Dedifferentiated amniotic fluid mesenchymal stem cell (primary cell): ENCODE results near the gene XPC.
"Not testable (repeated sequence)": the region's sequence is repeated elsewhere in the genome, so short reads cannot be mapped to it uniquely, and the experiment has no call there.

ENCODE experiments used
- DNase-seq: peaks from one replicate; pipeline ENCODE4 v3.0.0-alpha.2; 2016; ENCODE audit errors: extremely low spot score

The XPC gene

DNA sequence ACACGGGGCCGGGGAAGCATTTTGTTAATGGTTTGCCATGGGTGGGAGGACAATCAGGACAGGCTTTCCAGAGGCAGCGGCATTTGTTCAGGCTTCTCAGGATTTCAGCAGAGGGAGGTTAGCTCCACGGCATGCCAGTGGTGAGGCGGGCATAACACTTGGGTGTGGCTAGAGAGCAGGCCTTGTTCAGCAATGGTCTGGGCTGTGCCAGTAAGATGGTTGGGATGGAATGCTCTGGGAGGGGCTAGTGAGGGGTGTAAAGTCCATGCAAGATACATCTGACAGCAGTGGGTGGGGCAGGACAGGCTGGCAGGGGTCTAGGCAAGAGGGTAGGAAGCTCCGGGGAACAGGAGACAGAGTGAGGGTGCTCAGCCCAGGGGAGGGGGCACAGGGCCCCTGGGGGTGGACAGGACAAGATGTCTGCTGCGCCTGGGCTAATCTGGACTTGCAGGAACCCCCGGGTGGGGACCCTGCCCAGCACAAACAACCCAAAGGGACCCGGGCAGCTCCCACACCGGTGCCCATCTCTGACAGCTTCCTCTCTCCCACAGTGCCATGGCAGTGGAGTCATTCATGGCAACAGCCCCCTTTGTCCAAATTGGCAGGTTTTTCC lies 45.1 kb downstream of the XPC start:
- DNase-seq, result no peak

- DNase-seq, result no peak
Measured at GRCh38 chr3:14132689-14133088, 45.7 kb downstream of the XPC start.

DNA sequence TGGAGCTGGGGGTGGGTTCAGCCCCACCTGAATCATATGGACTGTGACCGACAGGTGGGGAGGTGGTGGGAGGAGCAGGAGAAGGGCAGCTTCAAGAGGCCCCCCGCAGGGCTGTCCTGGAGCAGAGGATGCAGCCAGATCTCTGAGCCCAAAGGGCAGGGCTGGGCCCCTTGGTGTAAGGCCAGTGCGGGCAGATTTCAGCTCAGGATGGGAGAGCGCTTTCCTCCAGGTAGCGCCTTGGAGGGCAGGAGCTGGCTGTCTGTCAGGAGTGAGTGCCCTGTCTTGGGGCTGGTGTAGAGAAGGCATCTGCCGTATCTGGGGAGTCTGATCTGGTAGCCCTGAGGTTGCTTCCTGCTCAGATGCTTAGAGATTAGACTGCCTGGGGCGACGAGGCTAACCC lies 46.3 kb downstream of the XPC start:
- DNase-seq, result no peak

GRCh38 chr3:14131134-14131533 lies 47.3 kb downstream of the XPC start:
- DNase-seq, result no peak

DNA sequence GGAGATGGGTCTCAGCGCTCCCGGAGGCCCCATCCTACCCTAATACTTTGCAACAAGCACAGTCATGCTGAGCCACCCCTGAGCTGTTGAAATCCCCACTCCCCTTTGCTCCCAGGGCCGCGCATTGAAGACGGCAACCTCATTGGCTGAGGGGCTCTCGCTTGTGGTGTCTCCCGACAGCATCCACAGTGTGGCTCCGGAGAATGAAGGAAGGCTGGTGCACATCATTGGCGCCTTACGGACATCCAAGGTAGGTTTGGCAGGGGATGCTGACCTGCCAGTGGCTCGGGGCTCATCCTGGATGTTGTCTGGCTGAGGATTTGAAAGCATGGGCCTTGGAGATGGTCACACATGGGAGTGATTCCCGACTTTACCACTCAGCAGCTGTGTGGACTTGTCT lies 47.7 kb downstream of the XPC start:
- DNase-seq, result no peak

DNA sequence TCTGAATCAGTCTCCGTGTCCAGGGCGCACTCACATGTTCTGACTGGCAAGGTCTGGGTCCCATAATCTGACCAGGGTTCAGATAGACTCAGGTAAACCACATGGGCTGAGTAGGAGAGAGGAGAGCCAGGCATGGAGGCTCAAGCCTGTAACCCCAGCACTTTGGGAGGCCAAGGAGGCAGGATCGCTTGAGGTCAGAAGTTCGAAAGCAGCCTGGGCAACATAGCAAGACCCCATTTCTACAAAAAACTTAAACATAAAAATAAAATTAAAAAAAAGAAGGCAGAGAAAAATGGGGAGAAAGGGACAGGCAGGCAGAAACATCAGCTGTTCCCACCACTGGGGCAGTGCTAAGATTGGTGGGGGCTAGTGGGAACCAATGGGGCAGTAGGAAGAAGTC lies 48.2 kb downstream of the XPC start:
- DNase-seq, result no peak

GRCh38 chr3:14129296-14129695 lies 49.1 kb downstream of the XPC start:
- no peak for DNase-seq

- DNase-seq, result no peak
Measured at GRCh38 chr3:14128724-14129123, 49.7 kb downstream of the XPC start.

DNA sequence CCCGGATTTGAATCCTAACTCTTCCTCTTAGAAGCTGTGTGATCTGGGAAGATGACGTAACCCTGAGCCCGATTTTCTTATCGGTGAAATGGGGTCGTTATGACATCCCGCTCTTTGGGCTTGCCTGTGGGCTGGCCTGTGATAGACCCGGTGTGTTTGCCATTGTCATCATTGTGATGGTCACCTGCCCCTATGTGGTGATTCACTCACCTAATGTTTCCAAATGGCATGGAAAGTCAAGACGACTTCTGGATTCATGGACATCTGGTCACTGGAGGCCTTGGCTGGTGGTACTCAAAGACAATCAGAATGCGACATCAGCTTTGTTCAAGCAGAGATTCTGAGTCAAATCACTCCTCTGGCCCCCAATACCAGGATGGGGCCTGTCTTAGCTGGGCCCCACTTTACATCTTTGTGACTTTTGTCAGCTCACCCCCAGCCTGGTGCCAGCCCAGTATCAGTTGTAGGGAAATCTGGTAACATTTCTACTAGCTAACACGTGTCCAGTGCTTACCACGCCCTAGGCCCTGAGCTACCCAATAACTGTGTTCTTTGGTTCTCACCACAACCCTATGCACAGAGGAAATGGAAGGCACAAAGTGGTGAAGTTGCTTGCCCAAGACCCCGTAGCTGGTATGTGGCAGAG lies 50.8 kb downstream of the XPC start:
- DNase-seq, result no peak

GRCh38 chr3:14126887-14127505 lies 51.4 kb downstream of the XPC start:
- no peak for DNase-seq

GRCh38 chr3:14126017-14126886 lies 52.1 kb downstream of the XPC start:
- no peak for DNase-seq

DNA sequence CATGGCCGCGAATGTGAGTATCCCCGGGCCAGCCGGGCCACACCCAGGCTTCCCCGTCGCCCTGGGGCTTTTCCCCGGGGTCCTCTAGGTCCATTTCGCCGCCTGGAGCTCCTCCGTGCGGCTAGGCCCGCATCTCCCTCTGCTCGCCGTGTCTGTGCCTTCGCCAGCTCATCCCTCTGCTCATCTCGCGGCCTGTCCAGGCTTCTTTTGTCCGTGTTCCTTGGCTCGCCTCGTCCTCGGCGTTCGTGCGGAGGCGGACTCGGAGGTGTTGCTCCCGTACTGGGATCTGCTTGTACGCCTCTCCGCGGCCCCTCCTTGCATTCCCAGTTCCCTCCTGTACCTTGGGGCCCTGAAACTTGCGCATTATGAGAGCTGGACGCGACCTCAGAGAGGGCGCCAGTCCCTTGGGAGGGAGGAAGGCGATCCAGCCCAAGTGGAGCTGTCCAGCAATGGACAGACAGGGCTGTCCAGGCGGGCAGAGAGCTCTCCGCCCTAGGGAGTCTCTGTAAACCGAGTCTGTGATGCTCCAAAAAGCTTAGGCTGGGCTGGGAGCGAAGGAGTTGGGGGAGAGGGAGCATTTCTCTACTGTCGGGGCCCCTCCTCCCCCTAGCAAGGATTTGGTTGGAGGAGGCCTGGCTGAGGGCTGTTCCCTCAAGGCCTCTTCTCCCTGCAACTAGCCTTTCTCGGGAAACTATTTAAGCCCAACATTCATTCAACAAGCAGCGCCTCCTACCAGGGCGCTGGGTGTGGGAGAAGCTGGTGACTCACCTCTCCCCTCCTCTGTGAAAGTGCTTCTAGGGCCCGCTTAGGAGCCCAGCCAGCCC lies 53.0 kb downstream of the XPC start:
- DNase-seq, result peak; percentile 89

GRCh38 chr3:14124615-14125192 lies 53.7 kb downstream of the XPC start, which contains the start of the genes CHCHD4 and TMEM43:
Gene CHCHD4, minus strand, starts transcription at chr3:14124870. Its CDS starts 194 bp downstream, at chr3:14124676.
Gene TMEM43, plus strand, starts transcription at chr3:14125052. Its CDS starts 142 bp downstream, at chr3:14125194.
- peak; percentile 99 for DNase-seq

DNA sequence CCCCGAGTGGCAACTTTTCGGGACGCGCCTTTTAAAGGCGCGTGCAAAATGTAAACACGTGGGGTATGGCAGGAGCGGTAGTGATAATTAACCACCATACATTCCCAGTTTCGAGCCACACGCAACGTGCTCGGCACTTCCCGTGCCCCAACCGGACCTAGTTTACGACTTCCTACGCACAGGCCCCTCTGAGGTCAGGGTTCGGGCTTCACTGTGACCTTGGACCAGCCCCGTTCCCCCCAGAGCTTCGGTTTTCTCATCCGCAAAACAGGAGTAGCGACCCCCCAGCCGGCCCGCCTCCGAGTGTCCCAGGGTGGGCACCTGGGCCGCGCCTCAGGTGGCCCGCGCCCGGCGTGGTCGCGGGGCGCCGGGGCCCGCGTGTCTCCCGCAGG lies 54.2 kb downstream of the XPC start:
- DNase-seq, result peak; percentile 19

DNA sequence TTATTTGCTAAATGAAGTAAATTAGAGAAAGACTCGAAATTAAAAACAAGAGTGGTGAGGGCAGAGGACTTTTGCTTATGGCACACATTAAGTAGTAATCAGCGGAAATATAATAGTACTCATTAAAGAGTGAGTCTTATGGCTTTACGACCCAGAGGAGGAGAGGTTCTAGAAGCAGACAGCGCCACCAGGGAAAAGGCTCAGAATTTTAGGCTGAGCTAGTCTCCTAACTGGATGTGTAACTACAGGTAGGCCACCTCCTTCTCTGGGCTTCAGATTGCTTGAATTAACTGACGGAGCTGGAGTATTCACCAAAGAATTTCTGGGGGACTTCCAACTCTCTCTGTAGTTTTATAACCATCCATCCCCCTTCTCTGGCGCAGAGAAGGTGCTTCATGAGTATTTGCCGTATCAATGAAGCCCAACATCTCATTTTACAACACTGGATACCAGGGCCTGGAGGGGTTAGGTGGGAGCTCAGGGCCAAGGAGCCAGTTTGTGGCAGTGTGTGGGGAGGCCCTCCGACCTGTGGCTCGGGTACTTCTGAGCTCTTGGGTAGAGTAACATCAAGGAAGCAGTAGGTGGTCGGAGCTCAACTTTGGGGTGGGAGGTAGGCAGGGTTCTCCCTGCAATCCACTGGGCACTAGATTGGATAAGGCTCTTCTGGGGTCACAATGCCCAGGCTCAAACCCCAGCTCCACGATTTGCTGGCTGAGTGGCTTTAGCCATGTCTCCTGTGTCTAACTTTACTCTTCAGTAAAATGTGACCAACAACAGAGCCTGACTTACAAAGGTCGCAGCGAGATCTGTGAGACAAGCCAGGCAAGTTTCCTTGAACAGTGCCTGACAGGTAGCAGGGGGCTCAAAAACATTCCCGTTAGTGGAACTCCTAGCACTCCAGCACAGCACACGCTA lies 54.8 kb downstream of the XPC start:
- DNase-seq, result no peak

DNA sequence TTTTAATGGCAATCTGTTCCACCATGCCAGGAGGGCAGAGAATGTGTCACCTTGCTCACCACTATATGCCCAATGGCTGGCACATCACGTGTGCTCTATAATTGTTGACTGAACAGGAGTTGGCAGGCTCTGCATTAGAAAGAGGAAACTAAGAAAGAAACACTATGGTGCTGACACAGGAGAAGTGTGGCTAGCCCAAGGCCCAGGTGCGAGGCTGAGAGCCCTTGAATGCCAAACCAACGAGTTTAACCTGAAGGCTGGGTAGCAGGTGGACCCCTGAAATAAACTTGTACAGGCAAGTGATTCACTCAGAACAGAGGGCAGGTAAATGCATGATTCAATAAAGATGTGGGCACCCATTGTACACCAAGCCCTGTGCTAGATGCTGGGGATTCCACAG lies 56.1 kb downstream of the XPC start:
- no peak for DNase-seq

DNA sequence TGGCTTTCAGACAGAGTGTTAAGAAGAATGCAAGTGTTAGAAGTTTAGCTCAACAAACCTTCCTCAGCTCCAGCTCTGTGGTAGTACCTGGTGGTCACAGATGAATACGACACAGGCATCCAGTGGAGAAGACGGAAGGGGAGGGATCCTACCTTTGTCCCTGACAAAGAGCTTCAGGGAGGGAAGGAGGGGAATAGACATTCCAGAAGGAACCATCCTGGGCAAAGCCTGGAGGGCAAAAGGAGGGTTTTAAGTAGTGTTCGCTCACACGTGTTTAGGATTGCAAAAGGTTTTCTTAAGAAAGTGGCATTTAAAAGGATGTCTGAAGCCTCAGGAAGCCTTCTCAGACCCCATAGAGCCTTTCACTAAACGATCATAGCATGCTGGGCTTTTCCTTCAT lies 56.5 kb downstream of the XPC start:
- no peak for DNase-seq

- DNase-seq, result not testable (repeated sequence)
Measured at GRCh38 chr3:14120921-14121448, 57.4 kb downstream of the XPC start.

- no peak for DNase-seq
Measured at GRCh38 chr3:14120111-14120920, 58.1 kb downstream of the XPC start.
